Neural progenitor cell (in vitro differentiated cells): Measurements from ENCODE around the gene TCOF1. TPM values are rescaled to one million over a fixed set of nuclear protein-coding genes. Genes with fewer than 3 reads are reported as not detected.

ENCODE experiments used
- DNase-seq: peaks from one replicate; pipeline ENCODE4 v3.0.0-alpha.2; 2016; ENCODE audit warnings: low spot score
- H2AFZ ChIP-seq: fragments of 200-600 bp; sonication (generic); replicated peaks from 2 replicates; pipeline ENCODE4 v1.6.1; 2016; ENCODE audit warnings: antibody characterized with exemption
- H3F3A ChIP-seq: fragments of 200-600 bp; sonication (generic); 2 replicates; pipeline ENCODE4 v1.6.1; 2016; ENCODE audit warnings: antibody characterized with exemption, low read depth
- H3K27ac ChIP-seq: fragments of 200-600 bp; sonication (generic); 2 replicates; pipeline ENCODE4 v1.5.1; 2016; ENCODE audit warnings: mild to moderate bottlenecking
- H3K27me3 ChIP-seq: fragments of 200-600 bp; sonication (generic); 2 replicates; pipeline ENCODE4 v1.6.1; 2016; ENCODE audit warnings: mild to moderate bottlenecking, moderate library complexity
- H3K36me3 ChIP-seq: fragments of 200-600 bp; sonication (generic); 2 replicates; pipeline ENCODE4 v1.5.1; 2016
- H3K4me1 ChIP-seq: fragments of 200-600 bp; sonication (generic); 2 replicates; pipeline ENCODE4 v1.6.1; 2016; ENCODE audit warnings: mixed run types
- H3K4me2 ChIP-seq: fragments of 200-600 bp; sonication (generic); 2 replicates; pipeline ENCODE4 v1.6.1; 2016
- H3K4me3 ChIP-seq: fragments of 200-600 bp; sonication (generic); 2 replicates; pipeline ENCODE4 v1.5.1; 2016
- H3K79me2 ChIP-seq: fragments of 200-600 bp; sonication (generic); 2 replicates; pipeline ENCODE4 v1.6.1; 2016; ENCODE audit warnings: low read depth
- H3K9ac ChIP-seq: fragments of 200-600 bp; sonication (generic); 2 replicates; pipeline ENCODE4 v1.6.1; 2016
- H3K9me3 ChIP-seq: fragments of 200-600 bp; sonication (generic); 2 replicates; pipeline ENCODE4 v1.5.1; 2016; ENCODE audit warnings: low read depth
- H4K20me1 ChIP-seq: fragments of 200-600 bp; sonication (generic); 2 replicates; pipeline ENCODE4 v1.6.1; 2016; ENCODE audit warnings: low read depth
- H3K27ac Mint-ChIP-seq: 3 replicates; pipeline ENCODE4 v1.8.0; 2021; ENCODE audit warnings: mixed read lengths
- H3K27me3 Mint-ChIP-seq: 2 replicates; pipeline ENCODE4 v1.8.0; 2022; ENCODE audit warnings: low read depth, mild to moderate bottlenecking, inconsistent platforms, moderate library complexity, mixed read lengths; ENCODE audit not compliant: insufficient read depth
- H3K36me3 Mint-ChIP-seq: 3 replicates; pipeline ENCODE4 v1.8.0; 2021; ENCODE audit warnings: mixed read lengths
- H3K4me1 Mint-ChIP-seq: 3 replicates; pipeline ENCODE4 v1.8.0; 2021; ENCODE audit warnings: mixed read lengths
- H3K4me3 Mint-ChIP-seq: 3 replicates; pipeline ENCODE4 v1.8.0; 2021; ENCODE audit warnings: mild to moderate bottlenecking, moderate library complexity, mixed read lengths
- H3K9me3 Mint-ChIP-seq: 3 replicates; pipeline ENCODE4 v1.8.0; 2020; ENCODE audit warnings: mixed read lengths
- EZH2 ChIP-seq: fragments of 200-600 bp; sonication (generic); IDR thresholded peaks from 2 replicates; pipeline ENCODE4 v1.6.1; 2017; ENCODE audit warnings: antibody characterized with exemption, mild to moderate bottlenecking, moderate library complexity
- EZH2phosphoT487 ChIP-seq: fragments of 200-600 bp; sonication (generic); IDR thresholded peaks from 2 replicates; pipeline ENCODE4 v1.6.1; 2017; ENCODE audit warnings: antibody characterized with exemption
- total RNA-seq: library from RNA; depleted of rRNA; stranded (reverse); fragments of >200 nt; gene quantifications from 2 replicates; pipeline ENCODE4 v1.2.3, GENCODE V29; 2015; ENCODE audit warnings: low replicate concordance
- TF ChIP-seq, protein P1 (sequence below): fragments of 200-600 bp; sonication (generic); IDR thresholded peaks from 2 replicates; pipeline ENCODE4 v1.5.1; 2017; ENCODE audit warnings: antibody characterized with exemption, mild to moderate bottlenecking

The TCOF1 gene
- total RNA-seq, 1 donor from 2014 or later = 37.9 TPM

GRCh38 chr5:150310246-150310645 lies 47.3 kb upstream of the TCOF1 start:
- Histone ChIP-seq H3K27ac (no peak overlapping the region), H3K9ac (no peak overlapping the region), H4K20me1 (no peaks in the 10 kb centered on the region), H2AFZ (no peak overlapping the region), H3K9me3 (no peaks in the 10 kb centered on the region), H3K4me3 (no peak overlapping the region), H3K27me3 (no peaks in the 10 kb centered on the region), H3F3A (peaks cover 19% of the 10 kb centered on the region), H3K4me2 (no peak overlapping the region), H3K4me1 (peaks cover 12% of the 10 kb centered on the region), H3K36me3 (no peaks in the 10 kb centered on the region), H3K79me2 (no peaks in the 10 kb centered on the region)
- peaks cover 11% of the 10 kb centered on the region for H3K27me3 Mint-ChIP-seq
- H3K27ac Mint-ChIP-seq = no peak overlapping the region
- TF ChIP-seq, protein P1, sequence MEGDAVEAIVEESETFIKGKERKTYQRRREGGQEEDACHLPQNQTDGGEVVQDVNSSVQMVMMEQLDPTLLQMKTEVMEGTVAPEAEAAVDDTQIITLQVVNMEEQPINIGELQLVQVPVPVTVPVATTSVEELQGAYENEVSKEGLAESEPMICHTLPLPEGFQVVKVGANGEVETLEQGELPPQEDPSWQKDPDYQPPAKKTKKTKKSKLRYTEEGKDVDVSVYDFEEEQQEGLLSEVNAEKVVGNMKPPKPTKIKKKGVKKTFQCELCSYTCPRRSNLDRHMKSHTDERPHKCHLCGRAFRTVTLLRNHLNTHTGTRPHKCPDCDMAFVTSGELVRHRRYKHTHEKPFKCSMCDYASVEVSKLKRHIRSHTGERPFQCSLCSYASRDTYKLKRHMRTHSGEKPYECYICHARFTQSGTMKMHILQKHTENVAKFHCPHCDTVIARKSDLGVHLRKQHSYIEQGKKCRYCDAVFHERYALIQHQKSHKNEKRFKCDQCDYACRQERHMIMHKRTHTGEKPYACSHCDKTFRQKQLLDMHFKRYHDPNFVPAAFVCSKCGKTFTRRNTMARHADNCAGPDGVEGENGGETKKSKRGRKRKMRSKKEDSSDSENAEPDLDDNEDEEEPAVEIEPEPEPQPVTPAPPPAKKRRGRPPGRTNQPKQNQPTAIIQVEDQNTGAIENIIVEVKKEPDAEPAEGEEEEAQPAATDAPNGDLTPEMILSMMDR = no peak
- TF ChIP-seq EZH2 = no peak
- TF ChIP-seq EZH2phosphoT487 = no peak
- H3K9me3 Mint-ChIP-seq = no peaks in the 10 kb centered on the region
- H3K4me1 Mint-ChIP-seq = peaks cover 70% of the 10 kb centered on the region
- DNase-seq = no peak
- no peak overlapping the region for H3K4me3 Mint-ChIP-seq
- no peaks in the 10 kb centered on the region for H3K36me3 Mint-ChIP-seq

DNA sequence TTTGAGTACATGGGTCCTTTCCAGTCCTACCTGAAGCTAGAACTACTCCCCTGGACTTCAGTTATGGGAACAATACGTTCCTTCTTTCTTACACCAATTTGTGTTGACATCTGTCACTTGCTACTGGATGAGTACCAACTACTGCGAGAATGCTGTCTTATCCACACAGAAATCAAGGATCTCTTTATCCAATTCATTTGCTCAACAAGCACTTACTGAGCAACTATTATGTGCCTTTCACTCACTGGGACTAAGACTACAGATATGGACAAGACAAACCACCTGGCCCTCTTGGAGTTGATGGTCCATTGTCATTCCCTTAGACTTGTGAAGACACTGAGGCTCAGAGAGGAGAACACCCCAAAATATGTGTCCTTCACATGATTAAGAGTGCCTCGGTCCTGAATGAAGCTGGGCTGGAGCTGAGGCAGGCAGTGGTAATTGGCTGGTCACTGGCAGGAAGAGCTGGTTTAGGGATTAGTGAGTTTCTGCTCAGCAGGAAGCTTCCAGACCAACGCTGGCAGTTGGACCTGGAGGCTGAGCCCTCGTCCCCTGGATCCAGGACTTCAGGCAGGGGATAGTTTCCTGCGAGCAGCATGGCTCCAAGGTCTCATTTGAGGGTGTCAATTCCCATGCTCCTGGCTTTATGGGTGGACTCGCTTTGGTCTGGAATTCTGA lies 46.3 kb upstream of the TCOF1 start:
- Mint-ChIP-seq H3K4me3 (no peak overlapping the region), H3K27ac (peak overlapping the region; percentile 76), H3K9me3 (no peaks in the 10 kb centered on the region), H3K27me3 (peaks cover 14% of the 10 kb centered on the region), H3K36me3 (no peaks in the 10 kb centered on the region), H3K4me1 (peaks cover 62% of the 10 kb centered on the region)
- Histone ChIP-seq H3K4me1 (peaks cover 12% of the 10 kb centered on the region), H3F3A (peaks cover 19% of the 10 kb centered on the region), H3K36me3 (no peaks in the 10 kb centered on the region), H3K27me3 (no peaks in the 10 kb centered on the region), H3K9ac (no peak overlapping the region), H3K27ac (no peak overlapping the region), H3K4me2 (no peak overlapping the region), H3K79me2 (no peaks in the 10 kb centered on the region), H3K9me3 (no peaks in the 10 kb centered on the region), H2AFZ (no peak overlapping the region), H3K4me3 (no peak overlapping the region), H4K20me1 (no peaks in the 10 kb centered on the region)
- DNase-seq = peak; percentile 54
- TF ChIP-seq, protein P1 = no peak

- no peaks in the 10 kb centered on the region for H3K36me3 ChIP-seq
- Mint-ChIP-seq H3K36me3 (no peaks in the 10 kb centered on the region), H3K27ac (peak overlapping the region; percentile 44), H3K27me3 (peaks cover 16% of the 10 kb centered on the region), H3K9me3 (no peaks in the 10 kb centered on the region), H3K4me3 (no peak overlapping the region), H3K4me1 (peaks cover 64% of the 10 kb centered on the region)
- H4K20me1 ChIP-seq = no peaks in the 10 kb centered on the region
- H3K9ac ChIP-seq = no peak overlapping the region
- peaks cover 12% of the 10 kb centered on the region for H3K4me1 ChIP-seq
- no peak overlapping the region for H2AFZ ChIP-seq
- H3K4me3 ChIP-seq = no peak overlapping the region
- H3K27me3 ChIP-seq = no peaks in the 10 kb centered on the region
- no peak for DNase-seq
- no peak overlapping the region for H3K27ac ChIP-seq
- TF ChIP-seq, protein P1 = no peak
- TF ChIP-seq EZH2phosphoT487 = no peak
- TF ChIP-seq EZH2 = no peak
- H3F3A ChIP-seq = peaks cover 19% of the 10 kb centered on the region
- no peak overlapping the region for H3K4me2 ChIP-seq
- no peaks in the 10 kb centered on the region for H3K9me3 ChIP-seq
- H3K79me2 ChIP-seq = no peaks in the 10 kb centered on the region
These were observed 45.0 kb upstream of the TCOF1 start for GRCh38 chr5:150312518-150312917.
